RKO (cell line): Measurements from ENCODE around the gene PID1.
A peak's percentile ranks its signal among the peaks of the same experiment; 100 is the strongest.

Experiments used
- DNase-seq: peaks from one replicate; pipeline ENCODE4 v3.0.0-alpha.2; 2016; ENCODE audit warnings: low spot score

PID1 gene, protein sequence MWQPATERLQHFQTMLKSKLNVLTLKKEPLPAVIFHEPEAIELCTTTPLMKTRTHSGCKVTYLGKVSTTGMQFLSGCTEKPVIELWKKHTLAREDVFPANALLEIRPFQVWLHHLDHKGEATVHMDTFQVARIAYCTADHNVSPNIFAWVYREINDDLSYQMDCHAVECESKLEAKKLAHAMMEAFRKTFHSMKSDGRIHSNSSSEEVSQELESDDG

DNA sequence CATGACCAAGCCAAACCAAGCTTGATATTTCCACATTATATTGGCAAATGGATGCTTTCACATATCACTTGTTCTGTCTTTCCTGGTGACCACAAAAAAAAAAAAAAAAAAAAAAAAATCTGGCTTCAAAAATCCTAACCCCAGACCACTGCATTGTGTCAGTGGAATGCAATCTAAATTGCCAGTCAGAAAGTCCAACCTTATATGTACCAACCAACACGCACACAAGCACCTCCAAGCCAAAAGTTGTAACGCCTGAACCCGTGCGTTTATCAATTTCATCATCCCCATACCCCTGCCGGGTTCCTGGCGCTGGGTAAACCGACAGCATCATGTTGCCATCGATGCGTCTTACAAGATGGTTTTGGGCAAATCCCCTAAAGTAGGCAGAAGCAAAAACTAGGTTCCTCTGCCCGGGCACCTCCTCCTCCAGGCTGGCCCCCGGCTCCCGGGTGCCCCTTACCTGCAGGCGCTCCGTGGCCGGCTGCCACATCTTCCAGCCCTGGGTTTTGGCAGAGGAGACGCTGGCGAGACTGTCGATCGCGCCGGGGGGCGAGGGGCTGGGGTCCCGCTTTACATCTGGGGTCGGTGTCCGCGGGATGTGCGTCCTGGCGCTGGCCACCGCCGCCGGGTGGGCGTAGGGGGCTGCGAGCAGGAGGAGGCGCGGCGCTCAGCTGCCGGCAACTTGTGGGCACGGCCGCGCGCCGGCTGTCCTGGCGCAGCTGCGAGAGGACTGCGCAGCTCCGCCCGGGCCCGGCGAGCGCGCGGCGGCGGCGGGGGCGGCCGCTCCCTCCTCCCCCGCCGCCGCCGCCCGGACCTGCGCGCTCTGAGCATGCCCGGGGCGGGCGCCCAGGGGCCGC is at the start of gene PID1:
PID1 (minus strand) TSS at position 737 of the 860 bp plus-strand sequence; CDS start at position 493, 244 bp downstream.
- no peak for DNase-seq

DNA sequence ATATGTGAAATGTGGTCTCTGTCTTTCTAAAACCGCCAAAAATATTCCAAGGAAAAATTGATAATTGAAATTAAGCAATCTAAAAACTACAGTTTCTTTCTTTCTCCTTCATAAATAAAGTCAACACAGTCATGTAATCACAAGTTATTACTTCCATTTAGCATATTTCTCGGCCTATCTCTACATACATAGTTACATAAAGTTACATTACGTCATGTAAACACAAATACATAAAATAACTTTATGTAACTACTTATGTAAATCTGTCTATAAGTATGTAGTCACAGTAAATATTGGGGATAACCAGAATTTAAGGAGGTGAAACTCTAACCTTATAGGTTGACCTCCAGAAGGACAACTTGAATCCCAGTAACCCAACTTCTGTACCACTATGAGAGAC is 48.5 kb upstream of the PID1 start:
- DNase-seq, result no peak

DNA sequence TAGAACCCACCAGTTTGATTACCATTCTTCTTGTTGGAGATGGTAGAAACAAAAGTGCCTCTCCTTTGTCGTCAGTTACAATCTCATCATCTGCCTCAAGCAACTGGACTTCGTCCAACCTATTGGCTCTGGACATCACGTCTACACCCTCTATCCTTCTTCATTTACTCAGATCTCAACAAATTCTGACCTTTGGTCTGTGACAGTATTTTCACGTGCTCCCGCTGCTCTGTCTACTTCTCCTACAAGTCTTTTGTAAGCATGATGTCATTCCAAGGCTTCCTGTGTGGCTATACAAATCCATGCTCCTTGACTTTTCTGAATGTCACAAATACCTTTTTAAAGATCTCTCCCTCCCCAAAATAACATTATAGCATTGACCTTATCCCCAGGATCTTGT is 43.0 kb upstream of the PID1 start:
- DNase-seq, result no peak

- DNase-seq, result no peak
Measured at GRCh38 chr2:229313591-229313990, 42.5 kb upstream of the PID1 start.

GRCh38 chr2:229301237-229301636 is 30.1 kb upstream of the PID1 start:
- DNase-seq, result no peak

DNA sequence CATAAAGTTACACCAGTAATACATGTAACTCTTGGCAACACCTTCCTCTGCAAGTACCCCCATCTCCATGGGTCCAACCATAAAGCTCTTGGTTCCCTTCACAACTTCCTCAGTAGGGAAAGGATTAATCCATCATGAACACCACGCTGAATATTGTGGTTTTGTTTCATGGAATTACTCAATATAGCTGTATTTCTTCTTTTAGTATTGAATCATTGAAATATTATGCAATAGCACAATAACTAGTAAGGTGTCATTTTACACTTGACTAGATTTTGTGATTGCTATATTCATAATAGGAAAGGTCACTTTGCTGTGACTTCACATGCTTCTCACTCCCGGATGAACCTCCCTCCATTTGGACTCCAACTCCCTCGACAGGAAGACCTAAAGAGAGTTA is 29.7 kb upstream of the PID1 start:
- DNase-seq, result no peak

DNA sequence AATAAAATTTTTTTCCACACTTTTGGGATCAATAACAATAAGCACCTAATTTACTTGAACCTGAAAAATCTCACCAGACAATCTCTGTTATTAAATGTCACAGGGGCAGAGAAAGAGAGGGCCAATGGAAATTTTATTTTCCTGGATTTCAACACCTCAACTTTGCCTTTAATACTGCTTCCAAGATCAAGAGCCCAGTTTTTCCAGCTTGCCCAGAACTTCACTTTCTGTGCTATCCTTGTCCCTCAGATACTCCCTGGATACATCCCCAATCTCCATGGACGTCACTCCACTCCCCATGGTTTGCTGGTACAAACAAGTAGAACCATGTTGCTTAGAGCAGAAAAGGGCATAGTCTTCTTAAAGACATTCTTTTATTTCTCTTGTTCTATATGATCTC is 29.3 kb upstream of the PID1 start:
- DNase-seq, result no peak

DNA sequence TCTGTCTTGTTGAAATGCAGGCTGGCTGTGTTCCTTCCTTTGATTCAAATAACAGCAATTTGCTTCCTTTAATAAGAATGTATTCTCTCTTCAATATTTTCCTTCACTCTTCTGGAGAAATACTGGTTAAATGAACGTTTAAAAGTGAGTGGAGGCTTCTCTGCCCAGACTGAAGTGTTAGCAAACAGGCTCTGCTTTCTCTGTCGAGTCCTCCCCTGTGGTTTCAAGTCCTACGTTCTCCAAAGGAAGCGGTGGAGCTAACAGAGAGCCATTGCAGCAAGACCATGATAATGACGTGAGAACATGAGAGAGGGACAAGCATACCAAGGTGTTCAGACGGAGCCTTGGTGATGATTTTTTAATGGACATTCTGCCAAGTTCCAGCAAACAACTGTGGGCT is 26.2 kb upstream of the PID1 start:
- no peak for DNase-seq

DNA sequence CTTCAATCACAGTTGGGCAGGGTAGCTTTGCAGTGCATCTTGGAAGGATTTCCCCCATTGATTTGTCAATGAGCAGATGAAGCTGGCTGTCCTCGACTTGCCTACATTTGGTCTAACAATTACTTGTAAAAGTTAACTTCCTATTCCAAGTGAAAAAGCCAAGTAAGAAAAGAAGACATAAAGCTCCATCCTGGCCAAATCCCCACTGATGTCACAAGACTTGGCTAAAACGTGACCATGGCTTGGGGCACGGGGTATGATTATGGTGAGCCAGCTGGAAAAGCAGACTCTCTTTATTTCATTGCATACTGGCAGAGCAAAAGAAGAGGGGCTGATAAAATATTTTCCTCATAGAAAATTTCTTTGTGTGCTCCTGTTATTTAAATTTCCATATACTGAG is 25.4 kb upstream of the PID1 start:
- DNase-seq, result no peak

GRCh38 chr2:229296016-229296415 is 24.9 kb upstream of the PID1 start:
- no peak for DNase-seq

DNA sequence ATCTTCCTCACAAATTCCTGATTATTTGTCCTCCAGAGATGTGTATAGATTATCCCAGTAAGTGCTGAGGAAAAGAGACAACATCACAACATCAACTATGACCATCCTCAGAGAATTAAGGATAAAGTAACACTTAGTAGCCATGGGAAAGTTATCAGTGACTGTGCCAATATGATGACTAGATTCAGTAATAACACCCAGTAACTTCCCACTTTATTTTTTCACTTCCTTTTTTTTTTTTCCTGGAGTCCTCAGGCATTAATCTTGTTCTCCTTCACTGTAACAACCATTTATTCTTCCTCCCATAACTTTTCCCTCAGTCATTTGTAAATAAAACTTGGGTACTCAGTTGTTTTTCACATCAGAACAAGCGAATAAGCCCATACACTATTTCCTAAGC is 16.7 kb upstream of the PID1 start:
- DNase-seq, result no peak

GRCh38 chr2:229282758-229283546 is 11.9 kb upstream of the PID1 start:
- peak; percentile 3 for DNase-seq

DNA sequence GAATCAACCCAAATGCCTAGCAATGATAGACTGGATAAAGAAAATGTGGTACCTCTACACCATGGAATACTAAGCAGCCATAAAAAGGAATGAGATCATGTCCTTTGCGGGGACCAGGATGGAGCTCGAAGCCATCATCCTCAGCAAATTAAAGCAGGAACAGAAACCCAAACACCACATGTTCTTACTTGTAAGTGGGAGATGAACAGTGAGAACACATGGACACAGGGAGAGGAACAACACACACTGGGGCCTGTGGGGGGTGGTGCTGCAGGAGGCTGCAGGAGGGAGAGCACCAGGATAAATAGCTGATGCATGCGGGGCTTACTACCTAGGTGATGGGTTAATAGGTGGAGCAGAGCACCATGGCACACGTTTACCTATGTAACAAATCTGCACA is 8.4 kb upstream of the PID1 start:
- no peak for DNase-seq

- DNase-seq, result no peak
Measured at GRCh38 chr2:229275506-229275905, 4.4 kb upstream of the PID1 start.

DNA sequence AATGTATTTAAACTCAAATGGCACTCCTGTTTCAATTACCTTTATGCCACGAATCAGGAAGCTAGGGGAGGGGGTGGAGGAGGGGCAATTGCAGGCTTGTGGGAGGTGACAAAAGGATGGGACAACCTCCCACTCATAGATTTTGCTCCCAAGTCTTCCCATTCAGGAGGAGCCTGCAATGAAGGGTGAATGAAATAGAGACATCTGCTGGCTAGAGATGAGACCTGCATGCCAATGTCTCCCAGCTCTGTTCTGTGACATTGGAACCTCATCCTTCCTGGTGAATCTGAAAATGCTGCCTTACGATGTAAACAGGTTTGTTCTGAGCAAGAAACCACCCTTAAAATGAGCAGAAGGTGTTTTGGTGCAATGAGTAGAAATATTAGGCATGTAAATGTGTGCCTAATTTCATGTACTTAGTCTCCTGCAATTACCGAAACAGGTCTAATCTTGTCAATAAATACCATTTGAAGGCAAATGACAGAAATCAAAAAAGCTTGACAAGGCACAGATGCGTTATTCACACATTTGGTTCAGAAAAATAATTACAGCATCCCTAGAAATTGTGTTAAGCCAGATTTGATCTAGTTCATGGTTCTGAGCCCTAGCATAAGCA is 2.7 kb upstream of the PID1 start:
- DNase-seq, result peak; percentile 76

GRCh38 chr2:229273006-229273722 is 2.1 kb upstream of the PID1 start:
- no peak for DNase-seq

- no peak for DNase-seq
Measured at GRCh38 chr2:229269941-229270340, 1.1 kb downstream of the PID1 start.

- DNase-seq, result no peak
Measured at GRCh38 chr2:229269146-229269545, 1.9 kb downstream of the PID1 start.

- DNase-seq, result no peak
Measured at GRCh38 chr2:229268626-229269025, 2.5 kb downstream of the PID1 start.

DNA sequence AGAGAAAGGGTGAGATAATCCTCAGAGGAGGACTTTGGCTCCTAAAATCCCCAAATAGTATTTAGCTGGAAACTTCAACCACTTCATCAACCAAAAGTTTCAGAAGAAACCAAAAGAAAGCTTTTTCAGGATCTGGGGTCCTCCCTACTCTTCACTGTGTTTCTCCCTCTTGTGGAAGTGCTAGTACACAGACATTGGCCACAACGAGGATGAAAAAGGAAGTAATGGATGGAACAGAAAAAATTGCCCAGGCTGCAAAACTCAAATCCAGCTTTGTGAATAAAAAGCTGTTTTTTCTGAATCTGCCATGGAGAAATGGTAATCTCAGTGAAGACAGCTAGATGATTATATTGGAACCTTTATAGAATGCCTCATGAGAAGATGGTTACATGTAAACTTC is 4.0 kb downstream of the PID1 start:
- no peak for DNase-seq

DNA sequence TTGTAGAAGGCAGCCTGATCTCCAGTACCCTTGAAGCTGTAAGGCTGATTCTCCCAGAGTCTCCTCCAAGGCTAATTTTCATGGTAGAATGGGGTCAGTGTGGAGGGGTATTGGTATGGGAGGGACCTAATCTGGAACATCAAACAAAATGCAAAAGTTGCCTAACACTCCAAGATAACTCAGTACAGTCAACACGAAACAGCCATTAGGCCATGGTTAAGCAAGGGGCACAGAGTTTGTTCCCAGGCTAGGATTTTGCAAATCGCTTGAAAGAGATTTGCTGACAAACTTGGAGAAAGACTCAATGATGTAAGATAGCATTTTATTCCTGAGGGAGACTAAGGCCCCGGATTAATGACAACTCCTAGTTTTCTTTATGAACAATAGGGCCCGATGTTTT is 5.4 kb downstream of the PID1 start:
- no peak for DNase-seq

GRCh38 chr2:229261599-229261998 is 9.5 kb downstream of the PID1 start:
- no peak for DNase-seq
